Left ventricle myocardium inferior (tissue), 1 donor: ENCODE results near the gene LBP. TPM values are rescaled to one million over a fixed set of nuclear protein-coding genes. Genes with fewer than 3 reads are reported as not detected.
"Not testable (repeated sequence)": the region's sequence is repeated elsewhere in the genome, so short reads cannot be mapped to it uniquely, and the experiment has no call there.

Source experiments
- DNase-seq: peaks from one replicate; pipeline ENCODE4 v3.0.0-alpha.2; 2020
- H3K27ac ChIP-seq: fragments of 200-600 bp; replicated peaks from 2 replicates; pipeline ENCODE4 v1.8.0; 2021
- H3K27me3 ChIP-seq: fragments of 200-600 bp; 2 replicates; pipeline ENCODE4 v1.8.0; 2021; ENCODE audit warnings: low read depth
- H3K36me3 ChIP-seq: fragments of 200-600 bp; 2 replicates; pipeline ENCODE4 v1.8.0; 2021
- H3K4me1 ChIP-seq: fragments of 200-600 bp; 2 replicates; pipeline ENCODE4 v1.8.0; 2021
- H3K4me3 ChIP-seq: fragments of 200-600 bp; 2 replicates; pipeline ENCODE4 v1.8.0; 2021; ENCODE audit warnings: mild to moderate bottlenecking, moderate library complexity
- H3K9me3 ChIP-seq: fragments of 200-600 bp; replicated peaks from 2 replicates; pipeline ENCODE4 v1.8.0; 2021
- CTCF ChIP-seq: fragments of 200-600 bp; IDR thresholded peaks from 2 replicates; pipeline ENCODE4 v1.8.0; 2021; ENCODE audit warnings: antibody characterized with exemption, mild to moderate bottlenecking, borderline replicate concordance
- intact Hi-C: fragments of 100-400 bp; cut with micrococcal nuclease; formaldehyde crosslinking; loops from one replicate; pipeline ENCODE4 v1.11.0; 2022
- total RNA-seq: library from RNA; stranded (reverse); fragmentation: NEBNext Ultra II Directional; extraction: Animal tissue kit (Norgen Biotek cat#: 25700); gene quantifications from one replicate; pipeline ENCODE4 v1.2.1, GENCODE V29; 2021
- donor health status: DM: no; HTN: yes; CAD: no; lungs with severe emphysema.

Gene LBP
- total RNA-seq, 1 donor from 2014 or later: 0.19 TPM

- intact Hi-C loops: no loop called here
- Histone ChIP-seq H3K36me3 (no peaks in the 10 kb centered on the region), H3K27me3 (peaks cover 45% of the 10 kb centered on the region), H3K4me1 (peaks cover 4% of the 10 kb centered on the region), H3K4me3 (no peak overlapping the region), H3K9me3 (peaks cover 11% of the 10 kb centered on the region), H3K27ac (no peak overlapping the region)
- no peak for DNase-seq
- TF ChIP-seq CTCF: peak; percentile 49
Observed at GRCh38 chr20:38338849-38339520, 7.3 kb upstream of the LBP start.

DNA sequence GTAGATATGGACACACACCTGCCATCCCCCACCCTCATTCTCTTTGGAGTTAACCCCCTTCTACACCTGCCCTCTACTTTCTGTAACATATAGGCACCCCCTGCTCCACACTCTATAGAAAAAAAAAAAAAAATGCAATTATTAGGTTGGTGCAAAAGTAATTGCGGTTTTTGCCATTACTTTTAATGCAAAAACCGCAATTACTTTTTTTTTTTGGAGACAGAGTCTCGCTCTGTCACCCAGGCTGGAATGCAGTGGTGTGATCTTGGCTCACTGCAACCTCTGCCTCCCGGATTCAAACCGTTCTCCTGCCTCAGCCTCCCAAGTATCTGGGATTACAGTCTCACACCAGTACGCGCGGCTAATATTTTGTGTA lies 6.8 kb upstream of the LBP start:
- H3K4me1 ChIP-seq, H3K27ac ChIP-seq, DNase-seq, H3K4me3 ChIP-seq, intact Hi-C loops, H3K36me3 ChIP-seq: not testable (repeated sequence)
- Histone ChIP-seq H3K9me3 (peaks cover 11% of the 10 kb centered on the region), H3K27me3 (peaks cover 43% of the 10 kb centered on the region)

DNA sequence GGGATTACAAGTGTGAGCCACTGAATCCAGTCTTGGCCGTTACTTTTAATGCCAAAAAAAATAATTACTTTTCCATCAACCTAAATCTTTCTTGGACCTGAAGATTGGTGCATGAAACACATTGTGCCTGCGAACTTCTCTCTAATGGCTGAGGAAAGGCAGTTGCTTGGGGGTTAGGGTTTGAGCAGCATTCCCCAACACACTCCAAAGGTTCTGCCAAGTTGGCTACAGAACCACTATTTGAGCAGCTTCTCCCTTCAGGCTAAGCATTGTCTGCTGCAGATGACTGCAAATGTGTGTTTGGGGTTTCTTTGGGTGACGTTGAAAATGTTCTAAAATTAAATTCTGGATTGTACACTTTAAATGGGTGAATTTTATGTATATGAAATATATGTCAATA lies 6.3 kb upstream of the LBP start:
- no peaks in the 10 kb centered on the region for H3K36me3 ChIP-seq
- DNase-seq: no peak
- H3K9me3 ChIP-seq: peaks cover 11% of the 10 kb centered on the region
- TF ChIP-seq CTCF: no peak
- peaks cover 38% of the 10 kb centered on the region for H3K27me3 ChIP-seq
- no peak overlapping the region for H3K27ac ChIP-seq
- intact Hi-C loops: no loop called here
- H3K4me1 ChIP-seq: peaks cover 4% of the 10 kb centered on the region
- no peak overlapping the region for H3K4me3 ChIP-seq

- Histone ChIP-seq H3K4me3 (no peak overlapping the region), H3K36me3 (no peaks in the 10 kb centered on the region), H3K4me1 (peaks cover 11% of the 10 kb centered on the region), H3K27me3 (peaks cover 31% of the 10 kb centered on the region), H3K27ac (no peak overlapping the region), H3K9me3 (peaks cover 11% of the 10 kb centered on the region)
- intact Hi-C loops: no loop called here
- TF ChIP-seq CTCF: no peak
- no peak for DNase-seq
Observed at GRCh38 chr20:38340693-38341092, 5.6 kb upstream of the LBP start.

DNA sequence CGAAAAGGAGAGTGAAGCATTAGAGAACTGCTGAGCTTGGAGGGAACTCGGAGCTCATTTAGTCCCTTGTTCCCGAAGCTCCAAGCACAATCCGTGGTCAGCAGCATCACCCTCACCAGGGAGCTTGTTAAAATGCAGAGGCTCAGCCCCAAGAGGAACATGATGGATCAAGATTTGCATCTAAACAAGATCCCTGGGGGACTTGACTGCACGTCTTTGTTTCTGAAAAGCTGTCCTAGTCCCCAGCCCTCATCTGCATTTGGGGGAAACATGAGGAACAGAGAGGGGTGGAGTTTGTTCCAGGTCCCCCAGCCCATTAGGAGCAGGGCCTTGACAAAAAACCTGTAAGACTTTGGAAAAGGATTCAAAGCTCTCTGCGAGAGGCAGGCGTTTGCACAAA lies 4.1 kb upstream of the LBP start:
- Histone ChIP-seq H3K27me3 (peaks cover 16% of the 10 kb centered on the region), H3K36me3 (no peaks in the 10 kb centered on the region), H3K9me3 (peaks cover 11% of the 10 kb centered on the region), H3K4me3 (no peak overlapping the region), H3K4me1 (peaks cover 14% of the 10 kb centered on the region), H3K27ac (no peak overlapping the region)
- DNase-seq: no peak
- intact Hi-C loops: no loop called here
- TF ChIP-seq CTCF: no peak

GRCh38 chr20:38342713-38343310 lies 3.5 kb upstream of the LBP start:
- H3K36me3 ChIP-seq: no peaks in the 10 kb centered on the region
- intact Hi-C loops: no loop called here
- no peak for DNase-seq
- H3K27me3 ChIP-seq: peaks cover 10% of the 10 kb centered on the region
- peaks cover 14% of the 10 kb centered on the region for H3K4me1 ChIP-seq
- no peak overlapping the region for H3K27ac ChIP-seq
- TF ChIP-seq CTCF: no peak
- H3K9me3 ChIP-seq: peaks cover 7% of the 10 kb centered on the region
- H3K4me3 ChIP-seq: no peak overlapping the region
